K562 (cell line): ENCODE measurements around the gene QRICH1. TPM values are rescaled to one million over a fixed set of nuclear protein-coding genes. Genes with fewer than 3 reads are reported as not detected.

Experiments
- FOXK1 ChIP-seq: sonication (generic); formaldehyde crosslinking; IDR thresholded peaks from 2 replicates; pipeline ENCODE4 v1.8.0; 2022; ENCODE audit warnings: missing genetic modification reagents, mild to moderate bottlenecking, borderline replicate concordance
- JUNB ChIP-seq: fragments of 450-650 bp; formaldehyde crosslinking; conservative IDR thresholded peaks from 2 replicates; pipeline ENCODE4 v1.4.0; 2020; ENCODE audit warnings: mild to moderate bottlenecking
- KAT8 ChIP-seq: fragments of 450-650 bp; IDR thresholded peaks from 2 replicates; pipeline ENCODE4 v1.6.1; 2016; ENCODE audit warnings: low read depth, mild to moderate bottlenecking
- NONO ChIP-seq, 2 experiments: fragments of 200-400 bp in 1 of 2; fragments of 450-650 bp in 1 of 2; formaldehyde crosslinking in 1 of 2; IDR thresholded peaks; 2 replicates each; pipeline ENCODE4 v1.6.1; 2017; ENCODE audit warnings: low read depth in 2 of 2, mild to moderate bottlenecking in 2 of 2, moderate library complexity in 2 of 2, low read length in 1 of 2
- NR2F6 ChIP-seq: fragments of 450-650 bp; formaldehyde crosslinking; IDR thresholded peaks from 2 replicates; pipeline ENCODE4 v1.4.0; 2020; ENCODE audit warnings: mild to moderate bottlenecking
- POLR2AphosphoS5 ChIP-seq: IDR thresholded peaks from 2 replicates; pipeline ENCODE4 v1.6.1; 2011; ENCODE audit warnings: mild to moderate bottlenecking, low read depth, low read length, moderate library complexity; ENCODE audit not compliant: control insufficient read depth, insufficient read depth
- RAD21 ChIP-seq, 2 experiments: fragments of 250-450 bp in 1 of 2; fragments of 450-650 bp in 1 of 2; sonication (Bioruptor Pico) in 1 of 2; formaldehyde crosslinking in 1 of 2; IDR thresholded peaks in 1 of 2; conservative IDR thresholded peaks in 1 of 2; 2 replicates each; pipeline versions ENCODE4 v1.4.0 to v1.8.0; 2020 to 2022; ENCODE audit warnings: mild to moderate bottlenecking in 2 of 2, moderate library complexity in 1 of 2
- RCOR1 ChIP-seq, 2 experiments: IDR thresholded peaks; 2 replicates each; pipeline ENCODE4 v1.6.1; 2012; ENCODE audit warnings: low read depth in 2 of 2, low read length in 2 of 2, borderline replicate concordance in 1 of 2, improper control_type of control experiment in 1 of 2
- ZNF764 ChIP-seq: fragments of 250-450 bp; sonication (Bioruptor Pico); IDR thresholded peaks from 2 replicates; pipeline ENCODE4 v1.4.0; 2020; ENCODE audit warnings: low read depth, mild to moderate bottlenecking, moderate library complexity
- polyA plus RNA-seq, 8 experiments: library from polyadenylated mRNA; depleted of rRNA in 4 of 8; stranded (reverse) in 5 of 8; unstranded in 3 of 8; fragments of >200 nt; fragmentation: Nextera tagmentation in 2 of 8; fragmentation: Illumina TruSeq in 1 of 8; extraction: Ambion mirVana in 2 of 8; extraction: Trizol in 1 of 8; gene quantifications; 2 replicates each; pipeline versions ENCODE4 v1.2.1 to v1.2.3, GENCODE V29; 2011 to 2014; ENCODE audit warnings: inconsistent platforms in 1 of 8, missing spikeins in 1 of 8
- total RNA-seq, 7 experiments: library from RNA; depleted of rRNA in 6 of 7; stranded (reverse); fragments of >200 nt in 6 of 7; fragmentation: Illumina TruSeq in 2 of 7; extraction: Trizol in 2 of 7; gene quantifications; 2 replicates each; pipeline versions ENCODE4 v1.2.1 to v1.2.3, GENCODE V29; 2011 to 2021; ENCODE audit warnings: low replicate concordance in 1 of 7
- TF ChIP-seq, protein P1 (sequence below): fragments of 250-450 bp; sonication (Bioruptor Pico); IDR thresholded peaks from 2 replicates; pipeline ENCODE4 v1.4.0; 2020; ENCODE audit warnings: mild to moderate bottlenecking, moderate library complexity, borderline replicate concordance
- TF ChIP-seq, protein P2 (sequence below), 2 experiments: IDR thresholded peaks in 1 of 2; conservative IDR thresholded peaks in 1 of 2; 2 replicates each; pipeline ENCODE4 v1.6.1; 2016; ENCODE audit warnings: low read depth in 2 of 2, mild to moderate bottlenecking in 1 of 2, missing compliant biosample characterization in 1 of 2, missing genetic modification characterization in 1 of 2, moderate library complexity in 1 of 2
- TF ChIP-seq, protein P3 (sequence below), 3 experiments: fragments of 200-800 bp in 1 of 3; fragments of 250-450 bp in 1 of 3; fragments of 450-650 bp in 1 of 3; sonication (Bioruptor Pico) in 1 of 3; sonication (Bioruptor generic) in 1 of 3; formaldehyde crosslinking in 1 of 3; IDR thresholded peaks; 2 replicates each; pipeline versions ENCODE4 v1.6.1 to v1.8.0; 2016 to 2022; ENCODE audit warnings: mild to moderate bottlenecking in 2 of 3, missing genetic modification characterization in 2 of 3, missing compliant biosample characterization in 1 of 3, moderate library complexity in 1 of 3
- TF ChIP-seq, protein P4 (sequence below): fragments of 250-450 bp; sonication (Bioruptor Pico); IDR thresholded peaks from 2 replicates; pipeline ENCODE4 v1.5.0; 2020; ENCODE audit warnings: mild to moderate bottlenecking, borderline replicate concordance

The QRICH1 gene
- total and polyA plus RNA-seq, 9 of the 15 experiments (the other 6 are each of a cell fraction or from before 2014, with no cell fraction given): 20.1 to 99.2 (median 56.7) TPM

DNA sequence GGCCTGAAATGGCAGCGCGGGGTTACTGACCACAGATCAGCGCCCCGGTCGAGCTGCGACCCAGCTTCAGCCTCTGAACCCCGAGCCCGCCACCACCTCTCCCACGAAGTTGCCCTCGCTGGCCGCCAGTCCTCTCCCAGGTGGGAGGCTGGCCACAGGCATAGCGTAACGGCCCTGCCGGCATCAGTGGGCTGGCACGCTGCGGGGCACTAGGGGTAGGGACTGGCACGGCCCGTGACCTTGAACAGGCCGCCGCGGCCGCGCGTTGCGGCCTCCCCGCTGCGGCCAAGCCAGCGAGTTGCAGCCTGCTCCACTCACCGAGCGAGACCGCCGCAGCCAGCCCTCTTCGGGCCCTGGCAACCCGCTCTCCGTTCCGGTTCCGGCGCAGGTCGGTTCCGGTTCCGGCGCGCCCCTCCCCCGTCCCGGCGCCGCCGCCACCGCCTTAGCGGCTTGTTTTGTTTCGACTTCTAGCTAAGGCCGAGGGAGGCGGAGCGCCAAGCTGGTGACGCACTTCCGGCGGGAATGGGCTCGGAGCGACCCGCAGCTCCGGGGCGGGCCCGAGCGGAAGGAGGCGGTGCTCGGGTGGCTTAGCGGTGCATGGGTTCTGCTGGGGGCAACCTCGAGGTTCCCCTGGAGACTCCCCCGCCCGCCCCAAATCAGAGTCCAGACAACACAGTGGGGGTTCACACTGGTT lies 26.7 kb upstream of the QRICH1 start, which contains the start of gene USP19 (continued):
- TF ChIP-seq NONO (IDR thresholded peaks at IDR 0.05; ENCODE audit: low read depth in 2 of 2, low read length in 1 of 2): 0 out of 4 replicates have a peak, but pooled peaks of 1 of the 2 experiments have one; percentile 51
- TF ChIP-seq POLR2AphosphoS5: peak; percentile 45
- TF ChIP-seq, protein P1, sequence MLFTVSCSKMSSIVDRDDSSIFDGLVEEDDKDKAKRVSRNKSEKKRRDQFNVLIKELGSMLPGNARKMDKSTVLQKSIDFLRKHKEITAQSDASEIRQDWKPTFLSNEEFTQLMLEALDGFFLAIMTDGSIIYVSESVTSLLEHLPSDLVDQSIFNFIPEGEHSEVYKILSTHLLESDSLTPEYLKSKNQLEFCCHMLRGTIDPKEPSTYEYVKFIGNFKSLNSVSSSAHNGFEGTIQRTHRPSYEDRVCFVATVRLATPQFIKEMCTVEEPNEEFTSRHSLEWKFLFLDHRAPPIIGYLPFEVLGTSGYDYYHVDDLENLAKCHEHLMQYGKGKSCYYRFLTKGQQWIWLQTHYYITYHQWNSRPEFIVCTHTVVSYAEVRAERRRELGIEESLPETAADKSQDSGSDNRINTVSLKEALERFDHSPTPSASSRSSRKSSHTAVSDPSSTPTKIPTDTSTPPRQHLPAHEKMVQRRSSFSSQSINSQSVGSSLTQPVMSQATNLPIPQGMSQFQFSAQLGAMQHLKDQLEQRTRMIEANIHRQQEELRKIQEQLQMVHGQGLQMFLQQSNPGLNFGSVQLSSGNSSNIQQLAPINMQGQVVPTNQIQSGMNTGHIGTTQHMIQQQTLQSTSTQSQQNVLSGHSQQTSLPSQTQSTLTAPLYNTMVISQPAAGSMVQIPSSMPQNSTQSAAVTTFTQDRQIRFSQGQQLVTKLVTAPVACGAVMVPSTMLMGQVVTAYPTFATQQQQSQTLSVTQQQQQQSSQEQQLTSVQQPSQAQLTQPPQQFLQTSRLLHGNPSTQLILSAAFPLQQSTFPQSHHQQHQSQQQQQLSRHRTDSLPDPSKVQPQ: no peak
- TF ChIP-seq, protein P2, sequence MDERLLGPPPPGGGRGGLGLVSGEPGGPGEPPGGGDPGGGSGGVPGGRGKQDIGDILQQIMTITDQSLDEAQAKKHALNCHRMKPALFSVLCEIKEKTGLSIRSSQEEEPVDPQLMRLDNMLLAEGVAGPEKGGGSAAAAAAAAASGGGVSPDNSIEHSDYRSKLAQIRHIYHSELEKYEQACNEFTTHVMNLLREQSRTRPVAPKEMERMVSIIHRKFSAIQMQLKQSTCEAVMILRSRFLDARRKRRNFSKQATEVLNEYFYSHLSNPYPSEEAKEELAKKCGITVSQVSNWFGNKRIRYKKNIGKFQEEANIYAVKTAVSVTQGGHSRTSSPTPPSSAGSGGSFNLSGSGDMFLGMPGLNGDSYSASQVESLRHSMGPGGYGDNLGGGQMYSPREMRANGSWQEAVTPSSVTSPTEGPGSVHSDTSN (CRISPR knock-in tag; IDR thresholded peaks at IDR 0.05; ENCODE audit: low read depth): no peak
- TF ChIP-seq, protein P2 (tag; conservative IDR thresholded peaks at IDR 0.05; ENCODE audit: low read depth): no peak
- TF ChIP-seq RAD21 (CRISPR knock-in tag; conservative IDR thresholded peaks at IDR 0.05 in 1 of 2, IDR thresholded peaks at IDR 0.05 in 1 of 2): no peak
- TF ChIP-seq, protein P3, sequence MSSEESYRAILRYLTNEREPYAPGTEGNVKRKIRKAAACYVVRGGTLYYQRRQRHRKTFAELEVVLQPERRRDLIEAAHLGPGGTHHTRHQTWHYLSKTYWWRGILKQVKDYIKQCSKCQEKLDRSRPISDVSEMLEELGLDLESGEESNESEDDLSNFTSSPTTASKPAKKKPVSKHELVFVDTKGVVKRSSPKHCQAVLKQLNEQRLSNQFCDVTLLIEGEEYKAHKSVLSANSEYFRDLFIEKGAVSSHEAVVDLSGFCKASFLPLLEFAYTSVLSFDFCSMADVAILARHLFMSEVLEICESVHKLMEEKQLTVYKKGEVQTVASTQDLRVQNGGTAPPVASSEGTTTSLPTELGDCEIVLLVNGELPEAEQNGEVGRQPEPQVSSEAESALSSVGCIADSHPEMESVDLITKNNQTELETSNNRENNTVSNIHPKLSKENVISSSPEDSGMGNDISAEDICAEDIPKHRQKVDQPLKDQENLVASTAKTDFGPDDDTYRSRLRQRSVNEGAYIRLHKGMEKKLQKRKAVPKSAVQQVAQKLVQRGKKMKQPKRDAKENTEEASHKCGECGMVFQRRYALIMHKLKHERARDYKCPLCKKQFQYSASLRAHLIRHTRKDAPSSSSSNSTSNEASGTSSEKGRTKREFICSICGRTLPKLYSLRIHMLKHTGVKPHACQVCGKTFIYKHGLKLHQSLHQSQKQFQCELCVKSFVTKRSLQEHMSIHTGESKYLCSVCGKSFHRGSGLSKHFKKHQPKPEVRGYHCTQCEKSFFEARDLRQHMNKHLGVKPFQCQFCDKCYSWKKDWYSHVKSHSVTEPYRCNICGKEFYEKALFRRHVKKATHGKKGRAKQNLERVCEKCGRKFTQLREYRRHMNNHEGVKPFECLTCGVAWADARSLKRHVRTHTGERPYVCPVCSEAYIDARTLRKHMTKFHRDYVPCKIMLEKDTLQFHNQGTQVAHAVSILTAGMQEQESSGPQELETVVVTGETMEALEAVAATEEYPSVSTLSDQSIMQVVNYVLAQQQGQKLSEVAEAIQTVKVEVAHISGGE (CRISPR knock-in tag; IDR thresholded peaks at IDR 0.05): peak in 2 of 3 experiments; percentile 61 to 94; a peak in 4 of 6 replicates
- TF ChIP-seq ZNF764: no peak
- TF ChIP-seq FOXK1 (CRISPR knock-in tag): 0 out of 2 replicates have a peak, but pooled peaks have one; percentile 36
- TF ChIP-seq, protein P4, sequence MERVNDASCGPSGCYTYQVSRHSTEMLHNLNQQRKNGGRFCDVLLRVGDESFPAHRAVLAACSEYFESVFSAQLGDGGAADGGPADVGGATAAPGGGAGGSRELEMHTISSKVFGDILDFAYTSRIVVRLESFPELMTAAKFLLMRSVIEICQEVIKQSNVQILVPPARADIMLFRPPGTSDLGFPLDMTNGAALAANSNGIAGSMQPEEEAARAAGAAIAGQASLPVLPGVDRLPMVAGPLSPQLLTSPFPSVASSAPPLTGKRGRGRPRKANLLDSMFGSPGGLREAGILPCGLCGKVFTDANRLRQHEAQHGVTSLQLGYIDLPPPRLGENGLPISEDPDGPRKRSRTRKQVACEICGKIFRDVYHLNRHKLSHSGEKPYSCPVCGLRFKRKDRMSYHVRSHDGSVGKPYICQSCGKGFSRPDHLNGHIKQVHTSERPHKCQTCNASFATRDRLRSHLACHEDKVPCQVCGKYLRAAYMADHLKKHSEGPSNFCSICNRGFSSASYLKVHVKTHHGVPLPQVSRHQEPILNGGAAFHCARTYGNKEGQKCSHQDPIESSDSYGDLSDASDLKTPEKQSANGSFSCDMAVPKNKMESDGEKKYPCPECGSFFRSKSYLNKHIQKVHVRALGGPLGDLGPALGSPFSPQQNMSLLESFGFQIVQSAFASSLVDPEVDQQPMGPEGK (CRISPR knock-in tag): no peak
- TF ChIP-seq JUNB (CRISPR knock-in tag): no peak
- TF ChIP-seq KAT8: no peak
- no peak for TF ChIP-seq RCOR1 (IDR thresholded peaks at IDR 0.05; ENCODE audit: borderline replicate concordance in 1 of 2, low read depth in 2 of 2, low read length in 2 of 2)
- TF ChIP-seq NR2F6 (CRISPR knock-in tag): no peak
